Mesenteric fat pad (tissue), 1 donor: ENCODE results near the gene LENG8. TPM values are rescaled to one million over a fixed set of nuclear protein-coding genes. Genes with fewer than 3 reads are reported as not detected.

Experiments
- DNase-seq: peaks from one replicate; pipeline ENCODE4 v3.0.0-alpha.2; 2020; ENCODE audit warnings: low spot score
- total RNA-seq: library from RNA; stranded (reverse); fragmentation: NEBNext Ultra II Directional; extraction: Animal tissue kit (Norgen Biotek cat#: 25700); gene quantifications from one replicate; pipeline ENCODE4 v1.2.1, GENCODE V29; 2021
- donor health status: DM: yes; HTN: yes; CAD: no.

The LENG8 gene
- total RNA-seq, 1 donor from 2014 or later, result 141 TPM

DNA sequence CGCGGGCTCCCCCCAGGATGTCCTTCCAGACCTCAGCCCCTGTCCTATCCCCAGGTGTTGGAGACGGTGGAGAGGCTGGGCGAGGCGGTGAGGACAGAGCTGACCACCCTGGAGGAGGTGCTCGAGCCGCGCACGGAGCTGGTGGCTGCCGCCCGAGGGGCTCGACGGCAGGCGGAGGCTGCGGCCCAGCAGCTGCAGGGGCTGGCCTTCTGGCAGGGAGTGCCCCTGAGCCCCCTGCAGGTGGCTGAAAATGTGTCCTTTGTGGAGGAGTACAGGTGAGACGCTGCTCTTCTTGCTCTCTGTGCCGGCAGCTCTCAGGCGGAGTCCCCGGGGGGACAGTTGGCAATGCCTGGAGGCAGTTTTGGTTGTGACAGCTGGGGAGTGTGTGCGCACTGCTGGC is 26.9 kb upstream of the LENG8 start:
- no peak for DNase-seq

DNA sequence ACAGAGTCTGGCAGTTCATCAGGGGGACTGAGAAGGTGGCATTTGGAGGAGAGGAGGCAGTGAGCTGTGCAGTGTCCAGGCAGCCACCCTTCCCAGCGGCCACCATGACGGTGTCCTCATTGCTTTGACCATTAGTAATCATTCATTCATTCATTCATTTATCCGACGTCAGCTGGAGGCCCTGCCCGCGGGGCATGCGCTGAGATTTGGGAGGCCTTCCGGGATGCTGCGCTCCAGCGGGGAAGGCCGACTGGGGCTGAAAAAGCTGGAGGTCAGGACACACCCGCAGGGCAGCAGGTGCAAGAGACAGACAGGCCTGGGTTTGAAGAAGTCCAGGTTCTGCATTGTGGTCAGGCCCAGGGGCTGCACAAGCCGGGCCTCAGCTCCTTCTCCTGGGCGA is 24.8 kb upstream of the LENG8 start:
- DNase-seq, result no peak

- no peak for DNase-seq
Measured at GRCh38 chr19:54424660-54425381, 24.2 kb upstream of the LENG8 start.

- no peak for DNase-seq
Measured at GRCh38 chr19:54425382-54425723, 23.6 kb upstream of the LENG8 start.

DNA sequence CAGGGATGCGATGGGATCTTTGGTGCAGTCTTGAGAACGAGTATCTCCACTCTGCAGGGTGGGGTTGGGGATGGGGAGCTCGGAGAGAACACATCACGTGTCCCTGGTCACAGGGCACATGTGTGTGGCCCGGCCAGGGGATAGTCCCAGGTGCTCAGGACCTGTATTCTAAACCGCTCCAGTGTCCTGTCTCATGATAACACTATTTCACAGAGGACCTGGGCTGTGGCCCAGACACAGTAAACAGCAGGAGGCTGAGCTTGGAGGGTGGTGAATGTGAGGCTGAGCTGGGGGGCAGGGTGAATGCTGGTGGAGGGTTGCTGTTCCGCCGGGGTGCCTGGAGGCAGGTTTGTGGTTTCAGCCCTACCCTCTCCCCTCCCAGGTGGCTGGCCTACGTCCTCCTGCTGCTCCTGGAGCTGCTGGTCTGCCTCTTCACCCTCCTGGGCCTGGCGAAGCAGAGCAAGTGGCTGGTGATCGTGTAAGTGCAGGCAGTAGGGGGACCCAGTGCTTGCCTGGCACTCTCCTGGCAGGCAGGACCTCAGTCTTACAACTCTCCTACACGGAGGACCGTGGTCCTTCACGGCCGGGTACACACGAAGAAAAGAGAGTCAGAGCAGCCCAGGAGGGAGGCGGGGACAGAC is 22.6 kb upstream of the LENG8 start:
- no peak for DNase-seq

DNA sequence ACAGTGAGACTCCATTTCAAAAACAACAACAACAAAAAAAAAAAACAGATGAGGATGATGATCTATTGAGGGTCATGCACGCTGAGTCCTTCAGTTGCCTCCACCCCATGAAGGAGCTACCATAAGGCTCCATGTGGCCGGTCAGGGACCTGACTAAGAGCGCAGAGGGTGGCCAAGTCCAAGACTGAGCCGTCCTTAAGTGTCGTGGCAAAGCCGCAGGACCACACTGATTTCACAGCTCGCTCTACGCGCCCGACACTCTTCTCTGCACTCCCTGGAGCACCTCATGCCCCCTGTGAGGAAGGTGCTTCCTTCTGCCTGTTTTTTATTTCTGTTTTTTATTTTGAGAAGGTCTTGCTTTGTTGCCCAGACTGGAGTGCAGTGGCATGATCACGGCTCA is 21.4 kb upstream of the LENG8 start:
- no peak for DNase-seq

DNA sequence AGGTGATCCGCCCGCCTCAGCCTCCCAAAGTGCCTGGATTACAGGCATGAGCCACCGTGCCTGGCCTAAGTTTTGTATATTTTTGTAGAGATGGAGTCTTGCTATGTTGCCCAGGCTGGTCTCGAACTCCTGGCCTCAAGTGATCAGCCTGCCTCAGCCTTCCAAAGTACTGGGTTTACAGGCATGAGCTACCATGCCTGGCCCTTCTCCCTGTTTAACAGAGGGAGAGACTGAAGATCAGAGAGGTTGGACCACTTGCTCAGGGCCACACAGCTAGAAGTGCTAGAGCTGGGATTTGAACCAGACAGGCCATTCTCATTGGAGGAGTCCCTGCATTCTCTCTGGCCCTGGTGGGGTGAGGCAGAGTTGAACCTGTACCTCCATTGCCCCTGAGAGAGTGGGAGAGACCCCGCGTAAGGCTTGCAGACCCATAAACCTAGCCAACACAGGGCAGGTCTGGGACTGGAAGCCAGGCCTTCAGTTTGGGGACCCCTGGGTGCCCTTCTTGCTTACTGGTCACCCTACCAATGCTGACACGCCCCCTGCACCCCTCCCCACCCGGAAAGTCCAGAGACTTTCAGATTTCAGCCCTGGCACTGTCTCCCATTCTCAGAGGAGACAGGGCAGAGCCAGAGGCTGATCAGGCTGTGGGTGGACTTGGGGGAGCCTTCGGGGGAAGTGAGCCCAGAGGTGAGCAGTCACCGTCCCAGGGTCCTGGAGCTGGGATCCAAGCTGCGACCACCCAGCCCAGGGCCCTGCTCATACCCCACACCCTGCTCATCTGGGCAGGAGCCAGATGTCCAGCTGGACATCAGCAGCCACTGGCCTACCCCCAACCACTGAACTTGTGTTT is 20.4 kb upstream of the LENG8 start:
- no peak for DNase-seq

DNA sequence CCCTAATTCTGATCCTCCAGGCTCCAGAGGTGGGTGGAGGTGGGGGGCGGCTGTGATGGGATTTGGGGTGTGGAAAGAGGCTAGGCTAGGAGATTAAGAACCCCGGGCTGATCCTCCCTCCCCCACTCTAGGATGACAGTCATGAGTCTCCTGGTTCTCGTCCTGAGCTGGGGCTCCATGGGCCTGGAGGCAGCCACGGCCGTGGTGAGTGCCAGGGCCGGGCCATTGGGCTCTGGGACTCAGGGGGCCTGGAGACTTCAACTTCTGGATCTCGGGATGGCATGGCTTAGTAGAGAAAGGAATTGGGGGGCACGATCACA is 19.9 kb upstream of the LENG8 start:
- DNase-seq, result no peak

GRCh38 chr19:54429545-54430227 is 19.3 kb upstream of the LENG8 start:
- DNase-seq, result no peak

GRCh38 chr19:54430306-54431254 is 18.4 kb upstream of the LENG8 start:
- no peak for DNase-seq

GRCh38 chr19:54431255-54431838 is 17.7 kb upstream of the LENG8 start:
- no peak for DNase-seq

GRCh38 chr19:54432144-54432738 is 16.8 kb upstream of the LENG8 start:
- DNase-seq, result no peak

DNA sequence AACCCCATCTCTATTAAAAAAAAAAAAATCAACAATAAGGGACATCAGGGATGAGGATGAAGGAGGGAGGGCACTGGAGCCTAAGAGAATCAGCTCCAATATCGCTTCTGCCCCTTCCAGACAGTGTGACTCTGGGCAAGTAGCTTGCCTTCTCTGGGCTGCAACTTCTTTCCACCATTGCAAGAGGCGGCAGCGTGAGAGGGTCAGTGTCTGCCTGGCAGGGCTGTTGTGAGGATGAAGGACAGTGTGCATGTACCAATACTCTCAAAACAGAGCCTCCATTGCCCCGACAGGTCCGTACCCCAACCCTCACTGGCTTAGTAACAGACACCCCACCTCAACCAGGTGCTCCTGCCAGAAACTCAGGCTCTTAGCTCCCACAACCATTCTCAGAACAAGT is 15.3 kb upstream of the LENG8 start:
- DNase-seq, result no peak

- DNase-seq, result no peak
Measured at GRCh38 chr19:54434112-54434872, 14.7 kb upstream of the LENG8 start.

- DNase-seq, result no peak
Measured at GRCh38 chr19:54434873-54435214, 14.2 kb upstream of the LENG8 start.

- DNase-seq, result no peak
Measured at GRCh38 chr19:54435551-54436016, 13.4 kb upstream of the LENG8 start.

- no peak for DNase-seq
Measured at GRCh38 chr19:54436031-54436523, 12.9 kb upstream of the LENG8 start.

DNA sequence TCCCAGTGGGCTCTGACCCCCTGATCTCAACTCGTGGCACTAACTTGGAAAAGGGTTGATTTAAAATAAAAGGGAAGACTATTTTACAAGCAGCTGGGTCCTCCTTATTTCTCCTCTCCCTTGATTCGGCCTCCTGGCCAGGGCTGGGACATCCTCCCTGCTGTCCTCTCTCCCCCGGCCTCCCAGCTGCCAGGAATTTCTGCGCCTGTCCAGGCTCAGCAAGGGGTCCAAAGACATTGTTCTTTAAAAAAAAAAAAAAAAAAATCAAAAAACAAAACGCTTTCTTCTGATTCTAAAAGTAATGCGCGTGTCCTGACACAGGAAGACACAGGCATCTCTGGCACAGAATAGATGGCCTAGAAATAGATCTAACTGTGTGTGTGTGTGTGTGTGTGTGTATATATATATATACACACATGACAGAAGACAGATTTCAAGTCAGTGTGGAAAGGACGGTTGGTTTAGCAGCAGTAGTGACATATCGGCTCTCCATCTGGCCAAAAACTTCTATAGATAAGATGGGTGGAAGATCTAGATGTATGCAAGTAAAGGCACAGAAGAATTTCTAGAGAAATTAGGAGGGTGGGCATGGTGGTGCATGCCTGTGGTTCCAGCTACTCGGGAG is 12.3 kb upstream of the LENG8 start:
- DNase-seq, result no peak
